Esophagus (tissue), 2 donors: ENCODE data around the gene WFS1. TPM values are rescaled to one million over a fixed set of nuclear protein-coding genes. Genes with fewer than 3 reads are reported as not detected.

Experiments
- H3K27ac ChIP-seq, 2 donors: one replicate each; pipeline ENCODE4 v1.5.1; 2013; ENCODE audit warnings: low read depth in 2 of 2, mild to moderate bottlenecking in 2 of 2, inconsistent platforms in 1 of 2, low read length in 1 of 2, moderate library complexity in 1 of 2
- H3K27me3 ChIP-seq, 2 donors: one replicate each; pipeline ENCODE4 v1.6.1; 2013; ENCODE audit warnings: low read length in 2 of 2, control low read depth in 1 of 2, mild to moderate bottlenecking in 1 of 2; ENCODE audit not compliant: insufficient read depth in 2 of 2, control insufficient read depth in 1 of 2
- H3K36me3 ChIP-seq, 2 donors: one replicate each; pipeline ENCODE4 v1.6.1; 2013; ENCODE audit warnings: low read length in 1 of 2; ENCODE audit not compliant: control insufficient read depth in 2 of 2, insufficient read depth in 2 of 2
- H3K4me1 ChIP-seq, 2 donors: one replicate each; pipeline ENCODE4 v1.6.1; 2013; ENCODE audit warnings: low read length in 1 of 2; ENCODE audit not compliant: control insufficient read depth in 2 of 2, insufficient read depth in 2 of 2
- H3K4me3 ChIP-seq, 2 donors: one replicate each; pipeline ENCODE4 v1.5.1; 2013; ENCODE audit warnings: low read length in 2 of 2, mild to moderate bottlenecking in 2 of 2, low read depth in 1 of 2, moderate library complexity in 1 of 2
- H3K9me3 ChIP-seq, 2 donors: one replicate each; pipeline ENCODE4 v1.6.1; 2013; ENCODE audit warnings: mild to moderate bottlenecking in 2 of 2, low read depth in 1 of 2, low read length in 1 of 2, moderate library complexity in 1 of 2; ENCODE audit not compliant: control insufficient read depth in 2 of 2, insufficient read depth in 1 of 2
- WGBS, 2 donors: extraction: QIAGEN DNeasy Blood & Tissue Kit; methylation state at CpG; one replicate each; pipeline ENCODE4 v1.1.7; 2013; 5-methylcytosine and 5-hydroxymethylcytosine counted together
- polyA plus RNA-seq, 2 donors: library from polyadenylated mRNA; stranded (reverse); fragments of 200-250 nt; gene quantifications; one replicate each; pipeline ENCODE4 v1.2.3, GENCODE V29; 2013
- donor health status: healthy with polysubstance abuse.
- donor health status: Bipolar disorder and iron deficiency.

The WFS1 gene
- polyA plus RNA-seq, 2 donors, result 4.6 to 8.2 TPM

GRCh38 chr4:6293661-6294060 is 24.0 kb downstream of the WFS1 start:
- Histone ChIP-seq H3K4me3 (no peak overlapping the region), H3K27me3 (no peaks in the 10 kb centered on the region), H3K4me1 (no peaks in the 10 kb centered on the region), H3K9me3 (no peaks in the 10 kb centered on the region), H3K36me3 (peaks cover 7 to 9% of the 10 kb centered on the region in 2 donors), H3K27ac (no peak overlapping the region)
- WGBS, 2 donors, result 87 to 92% methylated on average over 8 of the region's 8 CpGs

- Histone ChIP-seq H3K4me3 (no peak overlapping the region), H3K27me3 (no peaks in the 10 kb centered on the region), H3K9me3 (no peaks in the 10 kb centered on the region), H3K27ac (no peak overlapping the region), H3K36me3 (peaks cover 7 to 11% of the 10 kb centered on the region in 2 donors), H3K4me1 (no peaks in the 10 kb centered on the region)
- 95 to 97% methylated on average over 27 of the region's 27 CpGs for WGBS, 2 donors
Measured at GRCh38 chr4:6294705-6295421, 25.2 kb downstream of the WFS1 start.

GRCh38 chr4:6295495-6295894 is 25.8 kb downstream of the WFS1 start:
- Histone ChIP-seq H3K4me3 (no peak overlapping the region), H3K9me3 (no peaks in the 10 kb centered on the region), H3K27ac (no peak overlapping the region), H3K36me3 (peaks cover 7 to 11% of the 10 kb centered on the region in 2 donors), H3K4me1 (no peaks in the 10 kb centered on the region), H3K27me3 (no peaks in the 10 kb centered on the region)
- 96 to 99% methylated on average over 14 of the region's 14 CpGs for WGBS, 2 donors

GRCh38 chr4:6296026-6296425 is 26.4 kb downstream of the WFS1 start:
- no peaks in the 10 kb centered on the region for H3K4me1 ChIP-seq
- H3K27me3 ChIP-seq, result no peaks in the 10 kb centered on the region
- 89 to 95% methylated on average over 9 of the region's 9 CpGs for WGBS, 2 donors
- H3K4me3 ChIP-seq, result no peak overlapping the region
- H3K27ac ChIP-seq, result no peak overlapping the region
- no peaks in the 10 kb centered on the region for H3K9me3 ChIP-seq
- H3K36me3 ChIP-seq, result peaks cover 7 to 17% of the 10 kb centered on the region in 2 donors

GRCh38 chr4:6297266-6297815 is 27.7 kb downstream of the WFS1 start:
- Histone ChIP-seq H3K9me3 (peaks cover 0 to 3% of the 10 kb centered on the region in 2 donors), H3K27ac (no peak overlapping the region), H3K27me3 (no peaks in the 10 kb centered on the region), H3K36me3 (peaks cover 7 to 27% of the 10 kb centered on the region in 2 donors), H3K4me1 (peaks cover 0 to 2% of the 10 kb centered on the region in 2 donors), H3K4me3 (no peak overlapping the region)
- 91 to 92% methylated on average over 15 of the region's 15 CpGs for WGBS, 2 donors

- Histone ChIP-seq H3K27ac (peak overlapping the region in 1 of 2 donors; percentile 6), H3K36me3 (peaks cover 7 to 29% of the 10 kb centered on the region in 2 donors), H3K9me3 (peaks cover 0 to 3% of the 10 kb centered on the region in 2 donors), H3K27me3 (no peaks in the 10 kb centered on the region), H3K4me3 (no peak overlapping the region), H3K4me1 (peaks cover 0 to 2% of the 10 kb centered on the region in 2 donors)
- WGBS, 2 donors, result 61 to 70% methylated on average over 13 of the region's 13 CpGs
Measured at GRCh38 chr4:6298035-6298434, 28.4 kb downstream of the WFS1 start.

GRCh38 chr4:6298852-6299251 is 29.2 kb downstream of the WFS1 start:
- WGBS, 2 donors, result 87 to 91% methylated on average over 6 of the region's 6 CpGs
- H3K4me1 ChIP-seq, result peaks cover 0 to 2% of the 10 kb centered on the region in 2 donors
- H3K4me3 ChIP-seq, result no peak overlapping the region
- no peaks in the 10 kb centered on the region for H3K27me3 ChIP-seq
- H3K9me3 ChIP-seq, result peaks cover 0 to 3% of the 10 kb centered on the region in 2 donors
- peaks cover 7 to 34% of the 10 kb centered on the region in 2 donors for H3K36me3 ChIP-seq
- H3K27ac ChIP-seq, result no peak overlapping the region

GRCh38 chr4:6299875-6300274 is 30.2 kb downstream of the WFS1 start:
- H3K27me3 ChIP-seq, result no peaks in the 10 kb centered on the region
- H3K36me3 ChIP-seq, result peaks cover 7 to 39% of the 10 kb centered on the region in 2 donors
- no peak overlapping the region for H3K4me3 ChIP-seq
- no peak overlapping the region for H3K27ac ChIP-seq
- WGBS, 2 donors, result 86 to 91% methylated on average over 12 of the region's 12 CpGs
- peaks cover 0 to 2% of the 10 kb centered on the region in 2 donors for H3K4me1 ChIP-seq
- peaks cover 0 to 3% of the 10 kb centered on the region in 2 donors for H3K9me3 ChIP-seq

GRCh38 chr4:6300359-6300758 is 30.7 kb downstream of the WFS1 start:
- H3K4me3 ChIP-seq, result no peak overlapping the region
- H3K4me1 ChIP-seq, result peaks cover 0 to 2% of the 10 kb centered on the region in 2 donors
- peaks cover 5 to 34% of the 10 kb centered on the region in 2 donors for H3K36me3 ChIP-seq
- no peak overlapping the region for H3K27ac ChIP-seq
- H3K27me3 ChIP-seq, result no peaks in the 10 kb centered on the region
- H3K9me3 ChIP-seq, result peaks cover 0 to 3% of the 10 kb centered on the region in 2 donors
- 89 to 93% methylated on average over 11 of the region's 11 CpGs for WGBS, 2 donors
